GM21515 (cell line): ENCODE data around the gene KCNQ1.

Experiments
- ATAC-seq: cut with Tn5 transposase; IDR thresholded peaks from one replicate; pipeline ENCODE4 v1.9.1; 2021; ENCODE audit not compliant: unreplicated experiment

KCNQ1 gene, protein sequence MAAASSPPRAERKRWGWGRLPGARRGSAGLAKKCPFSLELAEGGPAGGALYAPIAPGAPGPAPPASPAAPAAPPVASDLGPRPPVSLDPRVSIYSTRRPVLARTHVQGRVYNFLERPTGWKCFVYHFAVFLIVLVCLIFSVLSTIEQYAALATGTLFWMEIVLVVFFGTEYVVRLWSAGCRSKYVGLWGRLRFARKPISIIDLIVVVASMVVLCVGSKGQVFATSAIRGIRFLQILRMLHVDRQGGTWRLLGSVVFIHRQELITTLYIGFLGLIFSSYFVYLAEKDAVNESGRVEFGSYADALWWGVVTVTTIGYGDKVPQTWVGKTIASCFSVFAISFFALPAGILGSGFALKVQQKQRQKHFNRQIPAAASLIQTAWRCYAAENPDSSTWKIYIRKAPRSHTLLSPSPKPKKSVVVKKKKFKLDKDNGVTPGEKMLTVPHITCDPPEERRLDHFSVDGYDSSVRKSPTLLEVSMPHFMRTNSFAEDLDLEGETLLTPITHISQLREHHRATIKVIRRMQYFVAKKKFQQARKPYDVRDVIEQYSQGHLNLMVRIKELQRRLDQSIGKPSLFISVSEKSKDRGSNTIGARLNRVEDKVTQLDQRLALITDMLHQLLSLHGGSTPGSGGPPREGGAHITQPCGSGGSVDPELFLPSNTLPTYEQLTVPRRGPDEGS

DNA sequence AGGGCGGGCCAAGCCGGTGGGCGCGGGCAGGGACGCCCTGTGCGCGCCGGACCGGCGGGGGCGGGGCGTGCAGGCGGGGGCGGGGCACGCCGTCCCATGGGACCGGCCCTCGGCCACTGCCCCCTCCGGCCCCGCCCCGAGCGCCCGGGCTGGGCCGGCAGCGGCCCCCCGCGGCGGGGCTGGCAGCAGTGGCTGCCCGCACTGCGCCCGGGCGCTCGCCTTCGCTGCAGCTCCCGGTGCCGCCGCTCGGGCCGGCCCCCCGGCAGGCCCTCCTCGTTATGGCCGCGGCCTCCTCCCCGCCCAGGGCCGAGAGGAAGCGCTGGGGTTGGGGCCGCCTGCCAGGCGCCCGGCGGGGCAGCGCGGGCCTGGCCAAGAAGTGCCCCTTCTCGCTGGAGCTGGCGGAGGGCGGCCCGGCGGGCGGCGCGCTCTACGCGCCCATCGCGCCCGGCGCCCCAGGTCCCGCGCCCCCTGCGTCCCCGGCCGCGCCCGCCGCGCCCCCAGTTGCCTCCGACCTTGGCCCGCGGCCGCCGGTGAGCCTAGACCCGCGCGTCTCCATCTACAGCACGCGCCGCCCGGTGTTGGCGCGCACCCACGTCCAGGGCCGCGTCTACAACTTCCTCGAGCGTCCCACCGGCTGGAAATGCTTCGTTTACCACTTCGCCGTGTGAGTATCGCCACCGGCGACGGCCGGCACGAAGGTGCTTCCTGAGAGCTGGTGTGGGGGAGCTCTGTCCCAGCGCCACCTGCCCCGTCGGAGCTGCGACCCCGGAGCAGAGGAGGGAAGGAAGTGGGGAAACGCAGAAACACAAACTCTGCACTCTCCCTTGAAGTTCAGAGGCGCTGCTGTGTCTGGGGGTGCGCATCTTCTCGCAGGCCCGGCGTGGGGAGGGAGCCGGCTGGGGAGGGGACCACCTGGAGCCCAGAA lies at the start of gene KCNQ1:
Gene KCNQ1, plus strand, starts transcription at position 188 of the 925 bp plus-strand sequence. Its CDS starts 91 bp downstream, at position 279.
- no peak for ATAC-seq

DNA sequence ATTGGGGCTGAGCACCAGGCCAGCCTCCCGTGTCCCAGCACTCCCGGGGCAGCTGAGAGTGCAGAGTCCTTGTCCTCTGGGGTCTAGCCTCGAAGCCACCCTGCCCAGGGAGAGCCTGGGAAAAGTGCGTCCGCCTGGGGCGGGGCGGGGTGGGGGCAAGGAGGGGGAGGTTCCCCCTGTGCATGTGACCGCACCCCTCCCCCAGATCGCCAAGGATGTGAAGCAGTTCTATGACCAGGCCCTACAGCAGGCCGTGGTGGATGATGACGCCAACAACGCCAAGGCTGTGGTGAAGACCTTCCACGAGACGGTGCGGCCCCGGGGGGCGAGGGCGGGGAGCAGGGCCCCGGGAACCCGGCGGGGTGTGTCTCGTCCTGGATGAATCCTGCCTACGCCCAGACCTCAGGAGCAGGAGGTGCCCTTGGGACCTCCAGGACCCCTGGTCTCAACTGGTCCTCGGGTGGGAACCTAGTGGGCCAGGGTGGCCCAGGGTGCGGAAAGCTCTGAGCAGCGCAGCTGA lies 49.5 kb upstream of the KCNQ1 start:
- ATAC-seq, result no peak

DNA sequence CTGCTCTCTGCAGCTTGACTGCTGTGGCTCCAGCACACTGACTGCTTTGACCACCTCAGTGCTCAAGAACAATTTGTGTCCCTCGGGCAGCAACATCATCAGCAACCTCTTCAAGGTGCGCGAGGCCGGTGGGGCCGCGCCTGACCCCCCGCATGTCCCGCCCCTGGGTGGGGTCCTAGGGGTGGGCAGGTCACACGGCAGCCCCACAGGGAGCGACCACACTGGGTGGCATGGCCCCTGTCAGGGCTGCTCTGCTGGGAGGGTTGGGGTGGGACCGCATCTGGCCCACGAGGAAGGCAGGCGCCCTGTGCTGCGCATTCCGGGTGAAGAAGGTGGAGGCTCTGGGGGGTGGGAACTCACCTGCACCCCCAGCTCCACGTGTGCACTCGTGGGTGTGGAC lies 49.0 kb upstream of the KCNQ1 start:
- ATAC-seq, result no peak

DNA sequence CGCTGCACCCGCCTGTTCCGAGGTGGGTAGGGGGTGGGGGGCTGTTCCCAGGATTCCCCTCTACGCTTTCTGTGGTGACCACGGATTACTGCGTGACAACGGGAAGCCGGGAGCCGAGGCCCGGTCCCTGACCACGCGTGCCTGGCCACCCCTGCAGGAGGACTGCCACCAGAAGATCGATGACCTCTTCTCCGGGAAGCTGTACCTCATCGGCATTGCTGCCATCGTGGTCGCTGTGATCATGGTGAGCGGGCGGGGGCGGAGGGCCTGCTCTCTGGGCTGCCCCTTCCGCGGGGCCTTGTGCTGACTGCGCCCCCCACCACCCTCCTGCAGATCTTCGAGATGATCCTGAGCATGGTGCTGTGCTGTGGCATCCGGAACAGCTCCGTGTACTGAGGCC lies 48.3 kb upstream of the KCNQ1 start:
- ATAC-seq, result no peak

DNA sequence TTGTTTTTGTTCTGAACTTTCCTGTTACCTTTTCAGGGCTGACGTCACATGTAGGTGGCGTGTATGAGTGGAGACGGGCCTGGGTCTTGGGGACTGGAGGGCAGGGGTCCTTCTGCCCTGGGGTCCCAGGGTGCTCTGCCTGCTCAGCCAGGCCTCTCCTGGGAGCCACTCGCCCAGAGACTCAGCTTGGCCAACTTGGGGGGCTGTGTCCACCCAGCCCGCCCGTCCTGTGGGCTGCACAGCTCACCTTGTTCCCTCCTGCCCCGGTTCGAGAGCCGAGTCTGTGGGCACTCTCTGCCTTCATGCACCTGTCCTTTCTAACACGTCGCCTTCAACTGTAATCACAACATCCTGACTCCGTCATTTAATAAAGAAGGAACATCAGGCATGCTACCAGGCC lies 47.8 kb upstream of the KCNQ1 start:
- no peak for ATAC-seq

DNA sequence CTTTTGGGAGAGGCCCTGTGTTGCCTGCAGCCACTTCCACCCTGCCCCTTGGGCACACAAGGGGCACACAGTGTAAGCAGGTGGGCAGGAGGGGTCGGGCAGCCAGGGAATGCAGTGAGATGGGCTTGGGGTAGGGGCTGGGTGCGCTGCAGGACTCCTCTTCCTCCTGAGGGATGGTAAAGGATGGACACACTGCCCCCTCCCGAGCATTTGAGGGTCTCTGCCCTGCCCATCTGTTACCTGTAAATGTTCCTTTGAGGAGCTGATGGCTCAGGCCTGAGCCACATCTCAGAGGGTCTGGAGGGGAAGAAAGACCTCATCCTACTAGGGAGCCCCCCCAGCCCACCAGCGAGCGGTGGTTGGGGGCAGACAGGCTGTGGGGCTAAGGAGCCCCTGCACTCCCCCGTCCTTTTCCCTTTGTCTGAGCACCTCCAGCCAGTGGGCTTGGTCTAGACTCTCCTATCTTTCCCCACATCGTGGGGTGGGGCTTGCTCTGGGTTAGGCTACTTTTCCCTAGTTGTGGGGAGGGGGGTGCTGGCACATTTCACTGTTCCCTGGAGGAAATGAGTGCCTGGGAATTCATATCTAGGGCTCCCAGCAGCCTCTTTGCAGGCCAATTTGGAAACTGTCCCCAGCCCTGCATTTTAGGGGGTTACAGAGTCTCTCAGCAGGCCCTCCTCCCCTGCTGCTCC lies 46.0 kb upstream of the KCNQ1 start:
- ATAC-seq, result no peak

DNA sequence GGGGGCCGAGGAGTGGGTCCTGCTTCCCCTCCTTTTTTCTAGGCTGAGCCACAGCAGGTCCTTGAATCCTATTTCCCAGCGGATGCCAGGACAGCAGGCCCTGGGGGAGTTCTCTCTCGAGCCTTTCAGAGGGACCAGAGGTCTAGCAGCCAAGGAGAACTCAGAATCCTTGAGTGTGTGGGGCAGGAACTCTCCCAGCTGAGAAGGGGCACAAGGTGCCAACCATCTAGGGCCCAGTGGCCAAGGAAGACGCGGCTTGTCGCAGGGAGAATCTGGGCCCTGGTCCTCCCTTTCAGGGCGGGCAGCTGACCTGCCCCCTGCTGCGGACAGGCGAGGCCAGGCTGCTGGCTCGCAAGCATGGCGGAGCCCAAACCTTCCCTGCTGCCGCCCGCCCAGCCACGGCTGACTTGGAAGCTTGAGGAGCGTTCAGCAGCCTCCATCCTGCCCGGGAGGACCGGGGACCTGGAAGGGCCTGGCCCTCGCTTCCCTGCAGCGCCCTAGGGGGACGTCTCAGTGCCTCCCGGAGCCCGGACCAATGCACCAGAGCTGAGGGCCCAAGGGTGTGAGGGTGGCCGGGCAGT lies 45.2 kb upstream of the KCNQ1 start:
- ATAC-seq, result peak; percentile 1

DNA sequence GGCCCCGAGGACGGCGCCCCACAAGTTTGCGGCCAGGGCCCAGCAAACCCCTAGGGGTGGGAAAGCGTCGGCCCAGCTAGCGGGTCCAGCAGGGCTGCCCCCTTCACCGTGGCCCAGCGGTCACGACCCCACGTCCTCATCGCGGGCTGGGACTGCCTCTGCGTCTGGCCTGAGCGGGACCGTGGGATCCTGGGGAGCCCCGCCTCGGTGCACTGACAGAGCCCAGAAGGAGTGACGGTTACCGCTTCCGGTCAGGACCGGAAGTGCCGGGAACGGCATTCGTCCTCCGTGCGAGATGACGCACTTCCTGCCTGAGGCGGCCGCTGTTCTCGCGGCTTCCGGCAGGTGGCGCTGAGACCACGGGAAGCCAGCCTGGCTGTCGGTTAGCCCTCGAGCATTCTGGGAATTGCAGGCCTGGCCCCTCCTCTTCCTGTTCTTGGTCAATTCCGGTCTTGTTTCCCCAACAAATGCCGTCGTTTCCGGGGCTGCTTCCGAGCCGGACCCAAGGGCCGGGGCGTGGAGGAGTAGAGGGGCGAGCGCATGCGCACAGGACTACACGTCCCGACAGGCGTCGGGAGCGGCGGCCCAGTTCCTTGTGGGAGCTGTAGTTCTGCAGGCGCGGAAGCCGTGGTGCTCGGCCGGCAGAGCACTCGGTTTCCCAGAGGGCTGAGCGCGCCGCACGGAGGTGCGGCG lies 44.6 kb upstream of the KCNQ1 start, which contains the start of gene TSSC4:
Gene TSSC4, plus strand, starts transcription at position 682 of the 693 bp plus-strand sequence. CDS start 1,884 bp downstream, outside the sequence.
- ATAC-seq, result peak; percentile 75

DNA sequence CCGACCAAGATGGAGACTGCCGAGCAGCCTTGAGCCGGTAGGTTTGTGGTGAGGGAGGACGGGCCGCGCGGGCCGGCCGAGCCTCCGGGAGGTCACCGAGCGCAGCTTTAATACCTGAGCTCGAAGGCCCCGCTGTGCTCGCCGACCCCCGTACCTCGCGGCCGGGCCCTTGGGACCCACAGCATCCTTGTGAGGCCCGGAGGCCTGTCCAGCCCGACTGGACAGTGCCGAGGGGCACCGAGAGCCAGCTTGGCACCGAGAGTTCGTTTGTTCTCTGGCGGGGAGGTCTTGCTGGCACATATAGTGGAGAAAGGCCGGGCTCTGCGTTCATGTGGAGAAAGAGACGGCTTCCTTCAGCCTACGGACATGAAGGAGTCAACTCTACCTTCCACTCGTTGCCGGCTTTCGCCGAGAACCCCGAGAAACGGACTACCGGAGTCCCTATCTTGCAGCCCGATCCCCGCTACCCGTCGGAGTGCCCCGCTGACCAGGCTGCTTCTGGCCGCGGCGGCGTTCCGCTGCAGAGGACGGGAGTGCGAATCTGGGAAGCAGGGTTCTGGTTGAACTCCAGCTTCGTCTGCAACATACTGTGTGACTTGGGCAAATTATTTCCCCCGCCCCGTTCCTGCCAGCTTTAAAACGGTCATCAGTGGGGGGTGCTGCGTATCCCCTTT lies 43.9 kb upstream of the KCNQ1 start:
- peak; percentile 5 for ATAC-seq

DNA sequence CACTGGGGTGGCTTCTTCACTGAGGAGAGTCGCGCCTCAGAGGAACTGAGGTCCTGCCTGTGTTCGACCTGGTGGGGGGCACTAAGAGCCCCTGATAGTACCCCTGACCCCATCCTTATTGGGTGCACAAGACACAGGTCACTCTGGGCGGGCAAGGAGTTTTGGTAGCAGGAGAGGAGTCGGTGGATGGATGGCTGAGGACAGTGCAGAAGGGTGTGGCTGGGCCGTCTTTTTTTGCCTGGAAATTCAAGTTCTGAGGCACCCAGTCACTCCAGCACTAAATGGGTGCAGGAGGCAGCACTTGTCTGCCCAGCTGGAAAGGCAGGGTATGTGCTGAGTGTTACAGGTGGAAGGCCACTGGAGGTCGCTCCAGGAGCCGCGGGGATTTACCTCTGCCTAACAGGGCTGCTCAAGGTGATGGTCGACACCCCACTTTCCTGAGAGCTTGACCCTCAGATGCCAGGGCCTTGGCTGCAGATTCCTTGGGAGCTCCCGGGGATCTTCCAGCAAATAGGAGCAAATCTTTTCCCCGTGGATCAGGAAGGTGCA lies 43.3 kb upstream of the KCNQ1 start:
- ATAC-seq, result no peak

DNA sequence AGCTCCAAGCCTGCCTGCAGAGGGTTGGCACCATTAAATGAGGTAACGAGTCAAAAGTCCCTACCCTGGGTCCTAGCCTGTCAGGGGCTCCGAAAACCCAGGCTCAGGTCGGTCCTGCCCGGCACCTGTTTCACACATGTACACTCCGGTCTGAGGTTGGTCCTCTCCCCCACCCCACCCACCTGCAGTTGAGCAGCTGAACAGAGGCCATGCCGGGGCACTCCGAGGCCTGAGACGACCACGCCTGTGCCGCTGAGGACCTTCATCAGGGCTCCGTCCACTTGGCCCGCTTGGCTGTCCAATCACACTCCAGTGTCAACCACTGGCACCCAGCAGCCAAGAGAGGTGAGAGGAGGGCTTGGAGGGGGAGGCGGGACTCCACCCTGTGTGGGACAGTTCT lies 42.7 kb upstream of the KCNQ1 start:
- no peak for ATAC-seq

DNA sequence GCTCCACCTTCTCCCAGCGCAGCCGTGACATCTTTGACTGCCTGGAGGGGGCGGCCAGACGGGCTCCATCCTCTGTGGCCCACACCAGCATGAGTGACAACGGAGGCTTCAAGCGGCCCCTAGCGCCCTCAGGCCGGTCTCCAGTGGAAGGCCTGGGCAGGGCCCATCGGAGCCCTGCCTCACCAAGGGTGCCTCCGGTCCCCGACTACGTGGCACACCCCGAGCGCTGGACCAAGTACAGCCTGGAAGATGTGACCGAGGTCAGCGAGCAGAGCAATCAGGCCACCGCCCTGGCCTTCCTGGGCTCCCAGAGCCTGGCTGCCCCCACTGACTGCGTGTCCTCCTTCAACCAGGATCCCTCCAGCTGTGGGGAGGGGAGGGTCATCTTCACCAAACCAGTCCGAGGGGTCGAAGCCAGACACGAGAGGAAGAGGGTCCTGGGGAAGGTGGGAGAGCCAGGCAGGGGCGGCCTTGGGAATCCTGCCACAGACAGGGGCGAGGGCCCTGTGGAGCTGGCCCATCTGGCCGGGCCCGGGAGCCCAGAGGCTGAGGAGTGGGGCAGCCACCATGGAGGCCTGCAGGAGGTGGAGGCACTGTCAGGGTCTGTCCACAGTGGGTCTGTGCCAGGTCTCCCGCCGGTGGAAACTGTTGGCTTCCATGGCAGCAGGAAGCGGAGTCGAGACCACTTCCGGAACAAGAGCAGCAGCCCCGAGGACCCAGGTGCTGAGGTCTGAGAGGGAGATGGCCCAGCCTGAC lies 41.7 kb upstream of the KCNQ1 start:
- no peak for ATAC-seq

DNA sequence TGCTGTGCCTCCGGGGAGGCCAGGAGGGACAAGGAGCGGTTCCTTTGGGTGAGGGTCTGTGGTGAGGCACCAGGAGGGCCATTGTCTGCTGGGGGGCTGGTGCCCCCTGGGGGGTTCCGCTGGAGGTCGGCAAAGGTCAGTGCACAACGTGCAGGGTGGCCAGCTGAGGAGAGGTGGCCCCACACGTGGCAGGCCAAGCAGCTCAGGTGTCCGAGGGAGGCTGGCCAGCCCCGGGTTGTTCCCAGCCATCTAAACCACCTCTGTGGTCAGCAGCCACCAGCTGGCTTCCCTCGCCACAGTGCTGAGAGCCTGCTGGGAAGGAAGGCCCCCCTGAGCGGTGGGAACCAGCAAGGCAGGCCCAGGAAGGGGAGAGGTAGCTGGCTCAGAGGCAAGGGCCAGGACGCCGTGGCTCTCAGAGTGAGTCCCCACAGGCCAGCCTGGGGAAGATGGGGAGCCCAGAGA lies 40.0 kb upstream of the KCNQ1 start:
- no peak for ATAC-seq

DNA sequence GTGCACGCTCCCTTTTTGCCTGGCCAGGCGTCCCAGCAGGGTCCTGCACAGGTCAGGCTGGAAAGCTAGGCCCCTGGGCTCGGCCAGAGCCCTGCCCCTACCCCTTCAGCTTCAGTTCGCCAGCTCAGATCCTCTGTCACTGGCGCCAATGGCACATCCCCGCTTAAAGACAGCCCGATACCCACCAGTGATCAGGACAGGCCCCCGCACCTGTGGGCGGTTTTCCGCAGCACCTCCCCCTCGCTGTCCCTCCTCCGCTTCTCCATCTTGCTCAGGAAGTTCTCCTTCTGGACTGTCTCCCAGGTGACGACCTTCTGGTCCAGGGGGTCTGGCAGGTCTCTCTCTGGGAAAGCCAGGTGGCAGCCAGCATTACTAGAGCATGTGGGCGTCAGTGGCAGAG lies 38.4 kb upstream of the KCNQ1 start:
- no peak for ATAC-seq

DNA sequence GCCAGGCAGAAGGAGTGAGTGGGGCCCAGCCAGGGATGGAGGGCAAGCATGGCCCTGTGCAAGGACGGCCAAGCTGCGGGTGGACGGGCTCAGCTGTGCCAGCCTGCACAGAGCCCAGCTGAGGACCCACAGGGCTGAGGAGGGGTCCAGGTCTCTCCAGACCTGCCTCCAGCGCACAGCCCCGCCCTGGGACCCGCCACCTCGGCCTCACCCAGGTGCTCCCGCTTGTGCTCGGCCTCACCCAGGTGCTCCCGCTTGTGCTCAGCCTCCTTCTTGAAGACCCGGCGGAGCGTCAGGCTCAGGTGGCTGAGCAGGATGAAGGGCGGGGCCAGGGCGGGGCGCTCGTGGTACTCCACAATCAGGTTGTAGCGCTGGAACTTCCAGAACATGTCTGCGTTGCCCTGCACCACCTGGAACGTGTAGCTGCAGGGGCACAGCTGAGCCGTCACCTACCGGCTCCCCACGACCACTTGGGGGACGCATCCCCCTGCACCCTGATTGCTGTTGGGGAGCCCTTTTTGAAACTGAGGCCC lies 37.9 kb upstream of the KCNQ1 start:
- ATAC-seq, result no peak

DNA sequence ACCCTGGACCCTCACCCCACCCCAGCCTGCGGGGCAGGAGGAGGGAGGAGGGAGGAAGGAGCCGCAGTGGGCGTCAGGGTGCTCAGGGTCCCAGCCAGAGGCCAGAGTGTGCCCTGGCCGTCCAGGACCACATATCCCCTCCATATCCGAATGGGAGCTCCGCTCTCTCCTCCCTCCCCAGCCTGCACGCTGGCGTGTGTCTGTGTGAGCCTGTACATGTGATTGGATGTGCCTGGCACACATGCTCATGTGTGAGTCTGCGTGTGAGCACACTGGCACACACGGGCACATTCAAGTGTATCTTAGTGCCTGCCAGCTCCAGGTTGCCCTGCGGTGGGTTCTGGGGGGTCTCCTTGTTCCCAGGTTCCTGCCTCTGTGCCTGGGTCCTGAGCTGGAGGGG lies 36.1 kb upstream of the KCNQ1 start:
- no peak for ATAC-seq

DNA sequence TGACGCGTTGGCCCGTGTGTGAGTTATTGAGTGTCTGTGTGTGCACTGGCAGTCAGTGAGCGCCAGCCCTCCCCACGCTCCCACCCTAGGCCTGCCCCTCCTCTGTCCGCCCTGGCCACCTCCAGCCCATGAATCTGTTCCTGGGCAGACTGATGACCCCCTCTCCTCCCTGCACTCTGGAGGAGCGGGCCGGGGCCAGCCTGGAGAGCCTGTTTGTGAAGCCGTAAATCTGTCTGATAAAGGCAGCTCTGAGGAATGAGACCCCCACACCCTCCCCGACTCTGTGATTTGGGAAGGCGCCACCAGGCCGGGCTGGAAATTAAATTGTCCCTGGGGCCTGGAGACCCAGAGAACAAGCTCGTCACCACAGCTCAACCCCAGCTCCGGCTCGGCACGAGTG lies 35.7 kb upstream of the KCNQ1 start:
- no peak for ATAC-seq
